ENCODE results near the gene AUH.

- no peak for TF ChIP-seq CTCF (IDR thresholded peaks at IDR 0.05 in 4 of 5, conservative IDR thresholded peaks at IDR 0.05 in 1 of 5)
- no peak for TF ChIP-seq POLR2A (IDR thresholded peaks at IDR 0.05)
Measured at GRCh38 chr9:91307279-91307678, 54.4 kb downstream of the AUH start.
